Gastrocnemius medialis (tissue), 4 donors: ENCODE measurements around the gene SMAD4. TPM values are rescaled to one million over a fixed set of nuclear protein-coding genes. Genes with fewer than 3 reads are reported as not detected.

Experiments
- ATAC-seq, 2 donors: fragments of 150-250 bp; one replicate each; pipeline ENCODE4 v1.9.1; 2016
- DNase-seq, 2 donors: peaks; one replicate each; pipeline ENCODE4 v3.0.0-alpha.2; 2019
- H3K27ac ChIP-seq, 4 donors: fragments of 200-600 bp; sonication (generic); 1 replicate in 1 of 4; 2 replicates in 3 of 4; pipeline ENCODE4 v1.5.1; 2016 to 2018; ENCODE audit warnings: mild to moderate bottlenecking in 2 of 4, moderate library complexity in 1 of 4
- H3K27me3 ChIP-seq, 3 donors: fragments of 200-600 bp; sonication (generic) in 2 of 3; 1 replicate in 1 of 3; 2 replicates in 2 of 3; pipeline versions ENCODE4 v1.5.1 to v1.6.0; 2016 to 2019; ENCODE audit warnings: mild to moderate bottlenecking in 1 of 3, moderate library complexity in 1 of 3
- H3K36me3 ChIP-seq, 2 donors: fragments of 200-600 bp; sonication (generic) in 1 of 2; one replicate each; pipeline ENCODE4 v1.5.1; 2017 to 2018
- H3K4me1 ChIP-seq, 2 donors: fragments of 200-600 bp; sonication (generic) in 1 of 2; one replicate each; pipeline ENCODE4 v1.5.1; 2016 to 2017; ENCODE audit warnings: mild to moderate bottlenecking in 2 of 2
- H3K4me3 ChIP-seq, 4 donors: fragments of 200-600 bp; sonication (generic) in 3 of 4; 1 replicate in 1 of 4; 2 replicates in 3 of 4; pipeline ENCODE4 v1.5.1; 2016 to 2019; ENCODE audit warnings: mild to moderate bottlenecking in 2 of 4
- H3K9me3 ChIP-seq, 3 donors: fragments of 200-600 bp; sonication (generic) in 2 of 3; 1 replicate in 1 of 3; 2 replicates in 2 of 3; pipeline ENCODE4 v1.5.1; 2016 to 2019
- CTCF ChIP-seq, 5 experiments: fragments of 450-650 bp in 3 of 5; fragments of 200-600 bp in 2 of 5; sonication (generic) in 2 of 5; IDR thresholded peaks in 4 of 5; conservative IDR thresholded peaks in 1 of 5; 1 replicate in 4 of 5; 2 replicates in 1 of 5; pipeline ENCODE4 v1.5.1; 2016 to 2019; ENCODE audit warnings: antibody characterized with exemption in 5 of 5, mild to moderate bottlenecking in 3 of 5, moderate library complexity in 3 of 5
- POLR2A ChIP-seq, 2 donors: fragments of 450-650 bp; IDR thresholded peaks; one replicate each; pipeline ENCODE4 v1.6.1; 2017; ENCODE audit warnings: antibody characterized with exemption in 2 of 2, mild to moderate bottlenecking in 2 of 2, moderate library complexity in 2 of 2
- in situ Hi-C, 4 donors: fragments of 200-750 bp; cut with MboI; loops; one replicate each; pipeline versions ENCODE4 v1.15.0 to v1.8.0; 2017; ENCODE audit warnings: low sequenced_read_pairs in 4 of 4
- intact Hi-C: fragments of 100-400 bp; cut with DNase I; formaldehyde crosslinking; loops from one replicate; pipeline ENCODE4 v1.15.1; 2023; ENCODE audit warnings: low total_unique reads
- total RNA-seq, 4 donors: library from RNA; depleted of rRNA; stranded (reverse); fragments of >200 nt; gene quantifications; one replicate each; pipeline versions ENCODE4 v1.1.0 to v1.2.3, GENCODE V29; 2016

SMAD4 gene
- total RNA-seq, 4 donors from 2014 or later, result 148 to 210 (median 168) TPM

- DNase-seq, result no peak
Observed at GRCh38 chr18:51098513-51098912, 68.5 kb downstream of the SMAD4 start.

GRCh38 chr18:51100385-51101120 is 70.5 kb downstream of the SMAD4 start:
- intact Hi-C loops (no loop called here), in situ Hi-C loops (loop anchor here (25.0 kb wide), 2 partner anchors 287 to 437 kb away; no protein-coding TSS in a partner anchor)
- Histone ChIP-seq H3K9me3 (peaks cover 0 to 12% (median 0%) of the 10 kb centered on the region in 3 donors), H3K36me3 (no peaks in the 10 kb centered on the region), H3K4me1 (no peaks in the 10 kb centered on the region), H3K27ac (no peak overlapping the region), H3K4me3 (no peak overlapping the region), H3K27me3 (no peaks in the 10 kb centered on the region)
- ATAC-seq, result no peak
- DNase-seq, result no peak
- TF ChIP-seq CTCF (IDR thresholded peaks at IDR 0.05 in 4 of 5, conservative IDR thresholded peaks at IDR 0.05 in 1 of 5) (no peak), POLR2A (IDR thresholded peaks at IDR 0.05) (no peak)

More at GRCh38 chr18:51098513-51098912, 68.5 kb downstream of the SMAD4 start:
- no peak for ATAC-seq
- TF ChIP-seq CTCF (IDR thresholded peaks at IDR 0.05 in 4 of 5, conservative IDR thresholded peaks at IDR 0.05 in 1 of 5), result no peak
- no peak for TF ChIP-seq POLR2A (IDR thresholded peaks at IDR 0.05)
- intact Hi-C loops, result no loop called here
- Histone ChIP-seq H3K4me1 (no peaks in the 10 kb centered on the region), H3K9me3 (peaks cover 0 to 12% (median 0%) of the 10 kb centered on the region in 3 donors), H3K4me3 (no peak overlapping the region), H3K27me3 (no peaks in the 10 kb centered on the region), H3K36me3 (no peaks in the 10 kb centered on the region), H3K27ac (no peak overlapping the region)
- in situ Hi-C loops, result no loop called here

- in situ Hi-C loops, result loop anchor here (25.0 kb wide), 2 partner anchors 280 to 430 kb away; no protein-coding TSS in a partner anchor
- ATAC-seq, result no peak
- no peaks in the 10 kb centered on the region for H3K4me1 ChIP-seq
Observed at GRCh38 chr18:51107082-51107481, 77.1 kb downstream of the SMAD4 start.

GRCh38 chr18:51107598-51108305 is 77.7 kb downstream of the SMAD4 start:
- Histone ChIP-seq H3K27me3 (no peaks in the 10 kb centered on the region), H3K4me1 (no peaks in the 10 kb centered on the region), H3K9me3 (no peaks in the 10 kb centered on the region), H3K36me3 (no peaks in the 10 kb centered on the region), H3K4me3 (no peak overlapping the region), H3K27ac (no peak overlapping the region)
- TF ChIP-seq CTCF (IDR thresholded peaks at IDR 0.05 in 4 of 5, conservative IDR thresholded peaks at IDR 0.05 in 1 of 5) (no peak), POLR2A (IDR thresholded peaks at IDR 0.05) (no peak)
- intact Hi-C loops (no loop called here), in situ Hi-C loops (loop anchor here (25.0 kb wide), 2 partner anchors 280 to 430 kb away; no protein-coding TSS in a partner anchor)
- DNase-seq (no peak), ATAC-seq (no peak)

More at GRCh38 chr18:51107082-51107481, 77.1 kb downstream of the SMAD4 start:
- intact Hi-C loops, result no loop called here
- no peaks in the 10 kb centered on the region for H3K27me3 ChIP-seq
- H3K27ac ChIP-seq, result no peak overlapping the region
- no peaks in the 10 kb centered on the region for H3K36me3 ChIP-seq
- H3K4me3 ChIP-seq, result no peak overlapping the region
- peaks cover 0 to 6% (median 0%) of the 10 kb centered on the region in 3 donors for H3K9me3 ChIP-seq
- no peak for DNase-seq
- TF ChIP-seq POLR2A (IDR thresholded peaks at IDR 0.05) (no peak), CTCF (IDR thresholded peaks at IDR 0.05 in 4 of 5, conservative IDR thresholded peaks at IDR 0.05 in 1 of 5) (no peak)
